HG03045 (cell line): ENCODE data around the gene AGRN.
"Not testable (repeated sequence)": the region's sequence is repeated elsewhere in the genome, so short reads cannot be mapped to it uniquely, and the experiment has no call there.

Experiments
- ATAC-seq: cut with Tn5 transposase; IDR thresholded peaks from one replicate; pipeline ENCODE4 v1.9.1; 2021; ENCODE audit warnings: mild to moderate bottlenecking, moderate library complexity; ENCODE audit not compliant: unreplicated experiment

AGRN gene

GRCh38 chr1:981491-981954, 38.4 kb upstream of the AGRN start:
- ATAC-seq, result no peak

DNA sequence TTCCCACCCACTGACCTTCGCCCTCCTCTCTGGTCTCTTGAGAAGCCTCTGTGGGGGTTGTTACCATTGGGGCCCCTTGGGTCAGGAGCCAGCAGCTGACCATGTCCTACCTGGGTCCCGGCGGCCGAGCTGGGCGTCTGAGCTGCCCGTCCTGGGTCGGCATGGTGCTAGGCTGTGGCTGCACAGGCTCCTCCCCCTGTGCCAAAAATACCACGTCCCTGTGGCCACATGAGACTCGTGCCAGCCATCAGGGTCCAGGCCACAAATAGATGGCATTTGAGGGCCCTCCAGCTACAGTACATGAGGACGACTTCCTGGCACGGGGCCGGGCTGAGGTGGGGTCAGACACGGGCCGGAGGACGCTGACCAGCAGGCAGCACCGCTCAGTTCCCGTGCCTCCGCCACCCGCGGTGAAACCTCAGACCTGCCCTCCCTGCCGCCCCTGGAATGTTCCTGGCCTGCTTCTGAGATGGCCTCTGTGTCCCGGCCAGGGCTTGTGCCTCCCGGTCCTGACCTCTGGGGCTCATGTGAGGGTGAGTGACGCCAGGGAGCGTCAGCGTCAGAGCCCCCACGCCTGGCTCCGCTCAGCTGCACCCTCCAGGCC, 37.9 kb upstream of the AGRN start, which contains the start of gene PERM1:
Gene PERM1, minus strand, starts transcription at position 139 of the 604 bp plus-strand sequence. CDS start 1,064 bp downstream, outside the sequence.
- ATAC-seq, result no peak

DNA sequence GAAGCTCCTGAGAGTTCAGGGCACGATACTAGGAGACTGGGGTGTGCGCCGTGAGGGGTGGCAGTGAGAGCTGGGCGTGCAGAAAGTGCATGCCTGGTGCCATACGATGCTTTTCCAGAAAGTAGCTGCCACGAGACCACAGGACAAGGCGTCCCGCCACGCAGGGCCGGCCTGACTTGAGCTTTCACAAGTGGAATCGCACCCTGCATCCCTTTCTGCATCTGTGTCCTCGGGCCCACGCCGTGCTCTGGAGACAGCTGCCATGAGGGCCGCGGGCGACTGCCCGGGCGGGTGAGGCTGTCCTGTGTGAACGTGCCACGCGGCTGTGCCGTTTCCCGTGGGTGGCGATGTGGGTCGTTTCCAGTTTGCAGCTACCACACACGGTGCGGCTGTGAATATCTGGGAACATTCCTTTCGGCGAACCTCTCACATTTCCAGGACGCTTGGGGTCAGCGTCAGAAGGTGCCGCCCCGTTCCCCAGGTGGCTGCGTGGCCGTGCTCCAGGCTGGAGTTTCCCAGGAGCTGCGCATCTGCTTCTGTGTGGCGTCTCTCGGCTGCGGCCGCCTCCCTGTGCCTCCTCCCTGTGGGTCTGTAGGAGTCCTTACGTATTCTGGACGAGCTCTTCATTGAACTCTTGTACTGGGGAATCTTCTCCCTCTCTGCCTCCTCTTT, 37.0 kb upstream of the AGRN start:
- no peak for ATAC-seq

GRCh38 chr1:983798-984475, 36.0 kb upstream of the AGRN start:
- ATAC-seq, result no peak

GRCh38 chr1:984476-984814, 35.5 kb upstream of the AGRN start:
- no peak for ATAC-seq

- no peak for ATAC-seq
Measured at GRCh38 chr1:985126-985525, 34.8 kb upstream of the AGRN start.

DNA sequence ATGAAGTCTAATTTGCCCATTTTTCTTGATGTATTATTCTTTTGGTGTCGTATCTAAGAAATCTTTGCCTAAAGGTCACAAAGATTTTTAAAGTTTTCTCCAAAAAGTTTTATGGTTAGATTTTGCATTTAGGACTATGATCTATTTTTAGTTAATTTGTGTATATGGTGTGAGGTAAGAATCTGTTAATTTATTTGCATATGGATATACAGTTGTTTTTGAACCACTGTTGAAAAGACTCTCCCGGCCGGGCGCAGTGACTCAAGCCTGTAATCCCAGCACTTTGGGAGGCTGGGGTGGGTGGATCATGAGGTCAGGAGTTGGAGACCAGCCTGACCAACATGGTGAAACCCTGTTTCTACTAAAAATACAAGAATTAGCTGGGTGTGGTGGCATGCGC, 31.9 kb upstream of the AGRN start:
- not testable (repeated sequence) for ATAC-seq

DNA sequence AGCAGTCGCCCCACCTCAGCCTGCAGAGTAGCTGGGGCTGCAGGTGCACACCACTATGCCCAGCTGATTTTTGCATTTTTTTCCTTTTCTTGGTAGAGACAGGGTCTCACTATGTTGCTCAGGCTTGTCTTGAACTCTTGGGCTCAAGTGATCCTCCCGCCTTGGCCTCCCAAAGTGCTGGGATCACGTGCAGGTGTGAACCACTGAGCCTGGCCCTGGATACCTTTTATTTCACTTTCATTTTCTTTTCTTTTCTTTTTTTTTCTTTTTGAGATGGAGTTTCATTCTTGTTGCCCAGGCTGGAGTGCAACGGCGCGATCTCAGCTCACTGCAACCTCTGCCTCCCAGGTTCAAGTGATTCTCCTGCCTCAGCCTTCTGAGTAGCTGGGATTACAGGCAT, 28.6 kb upstream of the AGRN start:
- ATAC-seq, result not testable (repeated sequence)

DNA sequence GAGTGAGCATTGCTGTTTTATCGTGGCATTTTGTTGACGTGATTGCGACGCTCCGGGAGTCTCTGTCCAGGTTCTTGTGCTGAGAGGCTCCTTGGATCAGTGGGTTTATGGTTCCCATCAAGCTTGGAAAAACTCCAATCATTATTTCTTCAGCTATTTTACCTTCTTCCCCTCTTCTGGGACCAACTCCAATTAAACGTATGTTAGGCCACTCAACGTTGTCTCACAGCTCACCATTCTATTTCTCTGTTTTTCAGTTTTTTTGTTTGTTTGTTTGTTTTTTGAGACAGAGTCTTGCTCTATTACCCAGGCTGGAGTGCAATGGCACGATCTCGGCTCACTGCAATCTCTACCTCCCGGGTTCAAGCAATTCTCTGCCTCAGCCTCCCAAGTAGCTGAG, 28.0 kb upstream of the AGRN start:
- ATAC-seq, result no peak

DNA sequence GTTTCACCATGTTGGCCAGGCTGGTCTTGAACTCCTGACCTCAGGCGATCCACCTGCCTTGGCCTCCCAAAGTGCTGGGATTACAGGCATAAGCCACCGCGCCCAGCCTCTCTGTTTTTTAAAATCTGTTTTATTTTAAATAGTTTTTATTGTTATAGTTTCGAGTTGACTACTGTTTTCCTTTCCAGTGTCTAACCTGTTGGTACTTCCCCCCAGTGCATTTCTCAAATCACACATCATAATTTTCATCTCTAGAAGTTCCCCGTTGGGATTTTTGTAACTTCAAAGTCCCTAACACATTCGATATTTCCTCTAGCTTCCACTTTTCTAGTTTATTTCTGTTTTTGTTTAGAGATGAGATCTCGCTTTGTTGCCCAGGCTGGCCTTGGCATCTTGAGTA, 27.6 kb upstream of the AGRN start:
- ATAC-seq, result no peak

DNA sequence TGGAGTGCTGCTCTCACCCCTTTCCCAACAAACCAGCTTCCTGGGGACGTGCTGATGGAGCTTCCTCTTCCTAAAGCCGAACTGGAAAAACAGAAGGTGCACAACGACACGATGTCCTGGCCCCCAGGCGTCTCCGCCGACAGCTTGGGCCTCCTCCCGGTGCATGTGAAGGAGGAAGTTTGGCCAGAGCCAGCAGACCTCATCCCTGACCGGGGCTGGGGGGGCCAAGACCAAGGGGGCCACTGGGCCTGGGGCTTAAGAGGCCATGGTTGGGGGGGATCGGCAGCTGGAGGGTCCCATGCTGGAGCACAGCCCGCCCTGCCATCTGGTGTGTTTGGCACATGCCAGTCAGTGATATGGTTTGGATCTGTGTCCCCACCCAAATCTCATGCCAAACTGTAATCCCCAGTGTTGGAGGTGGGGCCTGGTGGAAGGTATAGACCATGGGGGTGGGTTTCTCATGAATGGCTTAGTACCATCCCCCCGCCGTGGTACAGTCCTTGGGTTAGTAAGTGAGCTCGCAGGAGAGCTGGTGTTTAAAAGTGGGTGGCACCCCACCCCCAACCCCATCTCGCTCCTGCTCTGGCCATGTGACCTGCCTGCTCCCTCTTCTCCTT, 26.4 kb upstream of the AGRN start:
- ATAC-seq, result no peak

GRCh38 chr1:994546-994945, 25.4 kb upstream of the AGRN start:
- ATAC-seq, result not testable (repeated sequence)

GRCh38 chr1:995665-996633, 24.0 kb upstream of the AGRN start:
- no peak for ATAC-seq

DNA sequence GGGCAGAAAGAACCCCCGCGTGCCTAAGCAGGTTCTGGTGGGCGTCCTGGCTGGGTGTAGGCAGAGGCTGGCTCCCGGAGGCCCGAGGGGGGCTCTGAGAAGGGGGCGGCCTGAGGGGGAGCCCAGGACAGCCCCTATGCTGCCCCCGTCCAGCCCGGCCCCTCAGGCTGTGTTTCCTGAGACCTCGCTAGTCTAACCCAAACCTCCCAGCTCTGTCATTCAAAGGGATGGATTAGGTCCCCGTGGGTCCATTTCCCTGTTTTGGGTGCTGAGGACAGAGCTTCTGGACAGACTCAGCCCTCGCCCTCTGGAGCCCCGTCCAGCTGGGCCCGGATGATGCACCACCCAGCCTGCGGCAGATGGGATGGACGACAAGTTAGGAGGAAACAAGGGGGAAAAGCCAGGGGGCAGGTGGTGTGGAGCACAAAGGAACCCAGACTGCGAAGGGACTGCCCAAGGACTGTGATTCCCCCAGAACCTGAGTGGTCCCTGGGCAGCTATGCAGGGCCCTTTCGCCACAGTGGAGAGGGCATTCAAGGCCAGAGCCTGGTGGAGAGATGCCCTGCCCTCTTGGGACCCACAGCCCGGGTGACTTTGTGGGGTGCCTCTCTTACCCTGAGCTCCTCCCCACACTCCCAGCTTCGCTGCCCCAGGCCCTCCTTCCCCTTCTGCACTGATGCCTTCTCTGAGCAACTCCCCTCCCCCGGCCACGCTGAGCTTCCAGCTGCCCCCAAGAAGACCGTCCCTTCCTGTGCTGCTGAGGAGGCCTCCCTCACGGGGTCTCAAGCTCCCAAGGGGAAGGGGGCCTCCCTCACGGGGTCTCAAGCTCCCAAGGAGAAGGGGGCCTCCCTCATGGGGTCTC, 22.8 kb upstream of the AGRN start:
- no peak for ATAC-seq

GRCh38 chr1:997713-997992, 22.3 kb upstream of the AGRN start:
- ATAC-seq, result no peak

- no peak for ATAC-seq
Measured at GRCh38 chr1:997993-998744, 21.8 kb upstream of the AGRN start.

DNA sequence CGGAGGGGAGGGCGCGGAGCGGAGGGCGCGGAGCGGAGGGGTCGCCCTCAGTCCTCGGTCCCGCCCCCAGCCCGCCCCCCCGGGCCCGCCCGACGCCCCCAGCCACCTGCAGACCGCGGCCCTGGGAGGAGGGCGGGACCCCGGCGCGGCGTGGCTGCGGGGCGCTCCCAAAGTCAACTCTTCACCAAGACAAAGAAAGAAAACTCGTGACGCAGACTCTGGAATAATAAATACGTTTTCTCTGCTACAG, 21.2 kb upstream of the AGRN start:
- no peak for ATAC-seq

GRCh38 chr1:998995-999724, 20.8 kb upstream of the AGRN start:
- ATAC-seq, result no peak
